AG09319 (cell line): ENCODE results near the gene TOP2B.

ENCODE experiments used
- DNase-seq: peaks from one replicate; pipeline ENCODE4 v3.0.0-alpha.2; 2010; ENCODE audit warnings: low read depth; ENCODE audit errors: extremely low read depth
- CTCF ChIP-seq: IDR thresholded peaks from 2 replicates; pipeline ENCODE4 v1.5.1; 2011; ENCODE audit warnings: low read depth, mild to moderate bottlenecking, inconsistent platforms, low read length, moderate library complexity

The TOP2B gene

GRCh38 chr3:25567806-25568524 is 96.7 kb downstream of the TOP2B start:
- TF ChIP-seq CTCF = no peak
- no peak for DNase-seq

- no peak for DNase-seq
- TF ChIP-seq CTCF = no peak
Observed at GRCh38 chr3:25567388-25567787, 97.3 kb downstream of the TOP2B start.

- no peak for TF ChIP-seq CTCF
- DNase-seq = no peak
Observed at GRCh38 chr3:25566358-25566920, 98.3 kb downstream of the TOP2B start.

- no peak for DNase-seq
- TF ChIP-seq CTCF = no peak
Observed at GRCh38 chr3:25565807-25566206, 98.9 kb downstream of the TOP2B start.

- no peak for TF ChIP-seq CTCF
- DNase-seq = no peak
Observed at GRCh38 chr3:25564075-25564474, 100.6 kb downstream of the TOP2B start.

GRCh38 chr3:25563601-25564000 is 101.1 kb downstream of the TOP2B start:
- no peak for DNase-seq
- TF ChIP-seq CTCF = no peak

- no peak for TF ChIP-seq CTCF
- no peak for DNase-seq
Observed at GRCh38 chr3:25558796-25559195, 105.9 kb downstream of the TOP2B start.
